Ovary (tissue), 9 donors: ENCODE data around the gene SLC28A2. TPM values are rescaled to one million over a fixed set of nuclear protein-coding genes. Genes with fewer than 3 reads are reported as not detected.

ENCODE experiments used
- DNase-seq, 5 donors: peaks; one replicate each; pipeline ENCODE4 v3.0.0-alpha.2; 2019 to 2020
- H3K27ac ChIP-seq, 2 donors: fragments of 200-600 bp; one replicate each; pipeline versions ENCODE4 v1.5.1 to v1.8.0; 2019 to 2022
- H3K27me3 ChIP-seq: fragments of 200-600 bp; one replicate; pipeline ENCODE4 v1.8.0; 2022
- H3K36me3 ChIP-seq: fragments of 200-600 bp; sonication (generic); one replicate; pipeline ENCODE4 v1.5.1; 2019
- H3K4me1 ChIP-seq: one replicate; pipeline ENCODE4 v1.8.1; 2013; ENCODE audit warnings: mild to moderate bottlenecking, moderate library complexity; ENCODE audit not compliant: insufficient read depth
- H3K4me3 ChIP-seq: fragments of 200-600 bp; sonication (generic); one replicate; pipeline ENCODE4 v1.5.1; 2017
- H3K9me3 ChIP-seq, 2 donors: fragments of 200-600 bp in 1 of 2; sonication (generic) in 1 of 2; one replicate each; pipeline versions ENCODE4 v1.5.1 to v1.8.1; 2013 to 2019; ENCODE audit warnings: mild to moderate bottlenecking in 1 of 2, moderate library complexity in 1 of 2
- EP300 ChIP-seq: sonication (generic); formaldehyde crosslinking; IDR thresholded peaks from one replicate; pipeline ENCODE4 v1.6.1; 2017; ENCODE audit warnings: antibody characterized with exemption
- POLR2A ChIP-seq: fragments of 450-650 bp; IDR thresholded peaks from one replicate; pipeline ENCODE4 v1.6.1; 2017; ENCODE audit warnings: antibody characterized with exemption, mild to moderate bottlenecking, moderate library complexity
- WGBS, 3 donors: extraction: QIAGEN DNeasy Blood & Tissue Kit in 1 of 3; methylation state at CpG; one replicate each; pipeline versions ENCODE4 v1.1.5 to v1.1.7; 2013 to 2017; 5-methylcytosine and 5-hydroxymethylcytosine counted together
- intact Hi-C, 4 donors: fragments of 100-400 bp; cut with DNase I; formaldehyde crosslinking; loops; one replicate each; pipeline versions ENCODE4 v1.11.0 to v1.15.1; 2022 to 2023
- polyA plus RNA-seq, 2 donors: library from polyadenylated mRNA; stranded (reverse); fragments of 200-250 nt in 1 of 2; fragments of 350-450 nt in 1 of 2; fragmentation: Illumina TruSeq in 1 of 2; extraction: RNeasy Lipid Tissue Mini Kit (QIAGEN cat#74804) in 1 of 2; gene quantifications; one replicate each; pipeline ENCODE4 v1.2.3, GENCODE V29; 2013 to 2014
- total RNA-seq, 7 donors: library from RNA; depleted of rRNA in 2 of 7; stranded (reverse); fragments of >200 nt in 2 of 7; fragmentation: NEBNext Ultra II Directional in 3 of 7; extraction: Animal tissue kit (Norgen Biotek cat#: 25700) in 3 of 7; gene quantifications; one replicate each; pipeline versions ENCODE4 v1.1.0 to v1.2.4, GENCODE V29; 2016 to 2023
- TF ChIP-seq, protein P1 (sequence below), 3 donors: fragments of 450-650 bp in 2 of 3; fragments of 200-600 bp in 1 of 3; IDR thresholded peaks; one replicate each; pipeline versions ENCODE4 v1.5.1 to v1.8.0; 2016 to 2022; ENCODE audit warnings: antibody characterized with exemption in 3 of 3, mild to moderate bottlenecking in 1 of 3
- donor health status: DM: no; HTN: no; CAD: no; lungs with moderate emphysema.
- donor health status: DM: no; HTN: no; CAD: no.
- donor health status: Bipolar disorder and iron deficiency.
- donor health status: DM: yes; HTN: yes; CAD: no.
- donor health status: DM: no; HTN: no; CAD: no.
- donor health status: DM: yes; HTN: yes; CAD: no.

Gene SLC28A2
- total and polyA plus RNA-seq, 9 donors: 0.06 to 0.31 (median 0.15) TPM; not detected in 5

DNA sequence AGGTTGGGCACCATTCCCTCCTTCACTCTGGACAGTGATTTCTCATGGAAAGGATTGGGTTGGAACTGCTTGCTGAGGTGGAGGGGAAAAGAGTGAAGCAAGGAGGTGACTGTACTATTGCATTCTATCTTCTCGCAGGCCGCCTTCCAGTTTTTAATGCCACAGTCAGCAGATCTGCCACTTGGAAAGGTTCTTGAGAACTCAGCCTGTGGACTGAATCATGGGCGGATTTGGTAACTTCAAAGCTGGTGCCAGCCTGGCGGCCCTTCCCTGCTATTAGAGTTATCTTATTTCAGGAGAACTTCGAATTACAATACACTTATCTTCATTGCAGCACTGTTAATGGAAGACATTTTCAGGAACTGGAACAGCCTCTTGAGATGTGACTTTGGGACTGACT, 23.1 kb upstream of the SLC28A2 start:
- WGBS, 3 donors: 79 to 91% (median 84%) methylated on average over 5 of the region's 5 CpGs
- intact Hi-C loops: no loop called here
- H3K36me3 ChIP-seq: no peaks in the 10 kb centered on the region

DNA sequence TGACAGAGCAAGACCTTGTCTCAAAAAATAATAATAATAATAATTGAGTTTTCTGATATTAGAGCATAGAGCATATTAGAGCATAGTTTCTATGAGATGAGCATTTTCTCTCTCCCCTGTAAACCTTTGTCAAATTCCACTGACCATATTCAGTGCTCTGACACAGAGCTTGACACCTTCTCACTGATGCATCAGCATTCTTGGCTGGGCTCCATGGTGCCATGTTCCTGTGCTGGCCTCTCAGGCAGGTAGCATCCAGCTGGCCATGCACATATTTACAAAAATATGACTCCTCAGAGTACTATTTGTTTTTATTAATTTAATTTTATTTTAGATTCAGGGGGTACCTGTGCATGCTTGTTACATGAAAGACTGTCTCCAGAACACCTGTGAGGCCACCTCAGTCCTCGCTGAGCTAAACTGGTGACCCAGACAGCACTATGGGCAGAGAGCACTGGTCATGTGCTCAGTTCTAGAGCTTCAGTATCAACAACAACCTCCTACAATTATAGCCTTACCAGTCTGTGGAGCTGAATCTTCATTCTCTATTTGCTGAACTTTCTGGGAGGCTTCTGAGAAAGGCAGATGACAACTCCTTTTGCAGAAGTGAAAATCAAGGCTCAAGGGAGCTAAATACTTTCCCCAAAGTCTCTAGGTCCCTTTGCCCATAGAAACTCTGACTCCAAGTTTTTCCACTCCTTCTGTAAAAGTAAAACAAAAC, 21.6 kb upstream of the SLC28A2 start:
- no peak for DNase-seq
- WGBS, 3 donors: 0 to 52% (median 3%) methylated on average over 1 of the region's 1 CpG
- intact Hi-C loops: no loop called here
- Histone ChIP-seq H3K4me3 (no peak overlapping the region), H3K27ac (no peak overlapping the region), H3K36me3 (no peaks in the 10 kb centered on the region), H3K9me3 (no peaks in the 10 kb centered on the region), H3K4me1 (no peaks in the 10 kb centered on the region), H3K27me3 (no peaks in the 10 kb centered on the region)
- TF ChIP-seq POLR2A (no peak), EP300 (no peak)
- TF ChIP-seq, protein P1, sequence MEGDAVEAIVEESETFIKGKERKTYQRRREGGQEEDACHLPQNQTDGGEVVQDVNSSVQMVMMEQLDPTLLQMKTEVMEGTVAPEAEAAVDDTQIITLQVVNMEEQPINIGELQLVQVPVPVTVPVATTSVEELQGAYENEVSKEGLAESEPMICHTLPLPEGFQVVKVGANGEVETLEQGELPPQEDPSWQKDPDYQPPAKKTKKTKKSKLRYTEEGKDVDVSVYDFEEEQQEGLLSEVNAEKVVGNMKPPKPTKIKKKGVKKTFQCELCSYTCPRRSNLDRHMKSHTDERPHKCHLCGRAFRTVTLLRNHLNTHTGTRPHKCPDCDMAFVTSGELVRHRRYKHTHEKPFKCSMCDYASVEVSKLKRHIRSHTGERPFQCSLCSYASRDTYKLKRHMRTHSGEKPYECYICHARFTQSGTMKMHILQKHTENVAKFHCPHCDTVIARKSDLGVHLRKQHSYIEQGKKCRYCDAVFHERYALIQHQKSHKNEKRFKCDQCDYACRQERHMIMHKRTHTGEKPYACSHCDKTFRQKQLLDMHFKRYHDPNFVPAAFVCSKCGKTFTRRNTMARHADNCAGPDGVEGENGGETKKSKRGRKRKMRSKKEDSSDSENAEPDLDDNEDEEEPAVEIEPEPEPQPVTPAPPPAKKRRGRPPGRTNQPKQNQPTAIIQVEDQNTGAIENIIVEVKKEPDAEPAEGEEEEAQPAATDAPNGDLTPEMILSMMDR (IDR thresholded peaks at IDR 0.05): no peak

More for the DNA sequence above, 23.1 kb upstream of the SLC28A2 start:
- DNase-seq: no peak
- TF ChIP-seq, protein P1 (IDR thresholded peaks at IDR 0.05): no peak
- TF ChIP-seq EP300 (no peak), POLR2A (no peak)
- H3K4me1 ChIP-seq: no peaks in the 10 kb centered on the region
- no peaks in the 10 kb centered on the region for H3K27me3 ChIP-seq
- H3K27ac ChIP-seq: no peak overlapping the region
- H3K4me3 ChIP-seq: no peak overlapping the region
- no peaks in the 10 kb centered on the region for H3K9me3 ChIP-seq

DNA sequence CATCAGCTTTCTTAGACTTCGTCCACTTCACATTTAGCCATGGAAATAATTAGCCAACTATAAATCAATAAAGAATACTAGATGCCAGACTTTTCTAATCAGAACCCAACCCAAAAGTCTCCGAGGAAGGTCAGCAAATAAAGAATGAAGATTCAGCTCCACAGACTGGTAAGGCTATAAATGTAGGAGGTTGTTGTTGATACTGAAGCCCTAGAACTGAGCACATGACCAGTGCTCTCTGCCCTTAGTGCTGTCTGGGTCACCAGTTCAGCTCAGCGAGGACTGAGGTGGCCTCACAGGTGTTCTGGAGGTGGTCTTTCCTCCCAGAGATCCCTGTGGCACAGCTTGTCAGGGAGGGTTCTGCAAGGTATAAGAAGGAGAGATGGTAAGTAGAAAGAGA, 20.9 kb upstream of the SLC28A2 start:
- no peaks in the 10 kb centered on the region for H3K9me3 ChIP-seq
- no peak overlapping the region for H3K27ac ChIP-seq
- intact Hi-C loops: no loop called here
- H3K36me3 ChIP-seq: no peaks in the 10 kb centered on the region
- no peak overlapping the region for H3K4me3 ChIP-seq
- TF ChIP-seq EP300 (no peak), POLR2A (no peak)
- TF ChIP-seq, protein P1 (IDR thresholded peaks at IDR 0.05): no peak
- DNase-seq: no peak
- no peaks in the 10 kb centered on the region for H3K4me1 ChIP-seq
- no peaks in the 10 kb centered on the region for H3K27me3 ChIP-seq
- WGBS, 3 donors: 51 to 57% (median 56%) methylated on average over 3 of the region's 3 CpGs

DNA sequence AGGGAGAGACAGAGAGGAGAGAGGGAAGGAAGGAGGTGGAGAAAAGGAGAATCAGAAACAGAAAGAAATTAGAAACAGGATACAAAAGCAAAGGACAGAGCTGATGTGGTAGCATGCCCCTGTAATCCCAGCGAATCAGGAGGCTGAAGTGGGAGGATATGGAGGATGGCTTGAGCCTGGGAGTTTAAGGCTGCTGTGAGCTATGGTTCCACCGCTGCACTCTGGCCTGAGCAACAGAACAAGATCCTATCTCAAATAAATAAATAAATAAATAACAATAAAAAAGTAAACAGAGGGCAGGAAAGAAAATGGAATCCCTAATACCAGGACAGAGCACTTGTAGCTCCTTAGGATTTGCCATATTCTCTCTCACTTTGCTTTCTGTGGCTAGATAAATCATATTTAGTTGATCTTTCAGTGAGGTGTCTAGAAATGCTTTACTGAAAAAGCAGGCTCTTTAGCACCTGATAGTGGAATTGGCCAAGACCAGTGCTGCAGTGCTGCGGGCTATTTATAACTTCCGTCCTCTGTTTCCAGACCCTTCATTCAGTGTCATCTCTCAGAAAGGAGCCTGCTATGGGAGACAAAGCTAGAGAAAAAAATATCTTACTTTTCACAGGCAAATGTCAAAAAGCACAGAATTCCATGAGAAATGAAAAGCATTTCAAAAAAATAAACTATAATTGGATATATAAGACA, 20.0 kb upstream of the SLC28A2 start:
- H3K27ac ChIP-seq: no peak overlapping the region
- H3K4me1 ChIP-seq: no peaks in the 10 kb centered on the region
- TF ChIP-seq, protein P1 (IDR thresholded peaks at IDR 0.05): no peak
- TF ChIP-seq EP300 (no peak), POLR2A (no peak)
- intact Hi-C loops: no loop called here
- WGBS, 3 donors: 87 to 89% (median 87%) methylated on average over 4 of the region's 4 CpGs
- no peaks in the 10 kb centered on the region for H3K36me3 ChIP-seq
- no peak for DNase-seq
- H3K4me3 ChIP-seq: no peak overlapping the region
- no peaks in the 10 kb centered on the region for H3K27me3 ChIP-seq
- no peaks in the 10 kb centered on the region for H3K9me3 ChIP-seq
